Smooth muscle cell (in vitro differentiated cells): ENCODE measurements around the gene SH3BGRL2. TPM values are rescaled to one million over a fixed set of nuclear protein-coding genes. Genes with fewer than 3 reads are reported as not detected.

Experiments
- DNase-seq: peaks from one replicate; lab custom pipeline; 2025; ENCODE audit not compliant: unreplicated experiment; lab: John Stamatoyannopoulos, UW
- H2AFZ ChIP-seq: fragments of 200-600 bp; sonication (generic); 2 replicates; pipeline ENCODE4 v1.6.0; 2016; ENCODE audit warnings: antibody characterized with exemption, low read depth, mild to moderate bottlenecking
- H3F3A ChIP-seq: fragments of 200-600 bp; sonication (generic); 2 replicates; pipeline ENCODE4 v1.6.0; 2017; ENCODE audit warnings: antibody characterized with exemption, low read depth
- H3K27ac ChIP-seq: fragments of 200-600 bp; sonication (generic); 2 replicates; pipeline ENCODE4 v1.5.1; 2016; ENCODE audit warnings: low read depth, mild to moderate bottlenecking
- H3K27me3 ChIP-seq: fragments of 200-600 bp; sonication (generic); 2 replicates; pipeline ENCODE4 v1.6.1; 2016; ENCODE audit warnings: low read depth, mild to moderate bottlenecking
- H3K36me3 ChIP-seq: fragments of 200-600 bp; sonication (generic); 2 replicates; pipeline ENCODE4 v1.5.1; 2016; ENCODE audit warnings: low read depth
- H3K4me1 ChIP-seq: fragments of 200-600 bp; sonication (generic); 2 replicates; pipeline ENCODE4 v1.5.1; 2016; ENCODE audit warnings: low read depth
- H3K4me2 ChIP-seq: fragments of 200-600 bp; sonication (generic); 2 replicates; pipeline ENCODE4 v1.6.0; 2016; ENCODE audit warnings: mild to moderate bottlenecking
- H3K4me3 ChIP-seq: fragments of 200-600 bp; sonication (generic); 2 replicates; pipeline ENCODE4 v1.5.1; 2016; ENCODE audit warnings: mild to moderate bottlenecking
- H3K79me2 ChIP-seq: fragments of 200-600 bp; sonication (generic); 2 replicates; pipeline ENCODE4 v1.6.0; 2016; ENCODE audit warnings: low read depth, mild to moderate bottlenecking
- H3K9ac ChIP-seq: fragments of 200-600 bp; sonication (generic); 2 replicates; pipeline ENCODE4 v1.6.0; 2016; ENCODE audit warnings: low read depth
- H3K9me3 ChIP-seq: fragments of 200-600 bp; sonication (generic); replicated peaks from 2 replicates; pipeline ENCODE4 v1.5.1; 2016; ENCODE audit warnings: low read depth
- H4K20me1 ChIP-seq: fragments of 200-600 bp; sonication (generic); 2 replicates; pipeline ENCODE4 v1.6.0; 2016; ENCODE audit warnings: low read depth
- WGBS: methylation state at CpG from one replicate; pipeline ENCODE4 v1.1.7; 2016; ENCODE audit warnings: low lambda C conversion rate; 5-methylcytosine and 5-hydroxymethylcytosine counted together
- polyA plus RNA-seq: library from polyadenylated mRNA; unstranded; fragments of >200 nt; fragmentation: Nextera tagmentation; extraction: Ambion mirVana; gene quantifications from 2 replicates; pipeline ENCODE4 v1.2.1, GENCODE V29; 2016
- total RNA-seq: library from RNA; depleted of rRNA; stranded (reverse); fragments of >200 nt; gene quantifications from 2 replicates; pipeline ENCODE4 v1.2.3, GENCODE V29; 2014
- TF ChIP-seq, protein P1 (sequence below): fragments of 200-600 bp; sonication (generic); IDR thresholded peaks from 2 replicates; pipeline ENCODE4 v1.5.1; 2017; ENCODE audit warnings: borderline replicate concordance, mild to moderate bottlenecking, antibody characterized with exemption; ENCODE audit not compliant: insufficient read depth, poor library complexity, severe bottlenecking

The SH3BGRL2 gene
- total and polyA plus RNA-seq, 2 experiments from 2014 or later: 4.5 to 15.1 TPM

DNA sequence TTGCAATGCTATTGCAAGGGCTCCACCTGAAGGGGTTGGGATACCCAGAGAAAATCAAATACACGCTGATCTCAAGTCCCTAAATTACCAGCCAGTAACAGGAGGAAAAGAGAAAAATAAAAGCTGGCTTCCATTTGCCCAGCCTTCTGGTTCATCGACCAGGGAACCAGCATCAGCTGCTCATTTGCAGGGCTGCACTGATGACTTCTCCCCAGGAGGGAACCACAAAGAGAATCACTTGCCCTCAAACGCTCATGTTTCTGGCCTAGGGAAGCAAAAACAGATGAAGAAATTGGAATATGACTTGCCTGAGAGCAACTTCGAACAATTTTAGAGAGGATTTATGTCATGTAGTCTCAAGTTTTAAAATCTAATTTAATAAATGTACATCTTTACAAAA is 119.7 kb downstream of the SH3BGRL2 start:
- Histone ChIP-seq H3K4me3 (no peak overlapping the region), H3F3A (no peaks in the 10 kb centered on the region), H3K27ac (no peak overlapping the region), H3K36me3 (no peaks in the 10 kb centered on the region), H3K79me2 (no peaks in the 10 kb centered on the region), H3K27me3 (no peaks in the 10 kb centered on the region), H2AFZ (no peak overlapping the region), H3K9me3 (no peaks in the 10 kb centered on the region), H3K4me2 (no peak overlapping the region), H3K4me1 (peaks cover 13% of the 10 kb centered on the region), H3K9ac (no peak overlapping the region), H4K20me1 (no peaks in the 10 kb centered on the region)
- DNase-seq: no peak
- TF ChIP-seq, protein P1, sequence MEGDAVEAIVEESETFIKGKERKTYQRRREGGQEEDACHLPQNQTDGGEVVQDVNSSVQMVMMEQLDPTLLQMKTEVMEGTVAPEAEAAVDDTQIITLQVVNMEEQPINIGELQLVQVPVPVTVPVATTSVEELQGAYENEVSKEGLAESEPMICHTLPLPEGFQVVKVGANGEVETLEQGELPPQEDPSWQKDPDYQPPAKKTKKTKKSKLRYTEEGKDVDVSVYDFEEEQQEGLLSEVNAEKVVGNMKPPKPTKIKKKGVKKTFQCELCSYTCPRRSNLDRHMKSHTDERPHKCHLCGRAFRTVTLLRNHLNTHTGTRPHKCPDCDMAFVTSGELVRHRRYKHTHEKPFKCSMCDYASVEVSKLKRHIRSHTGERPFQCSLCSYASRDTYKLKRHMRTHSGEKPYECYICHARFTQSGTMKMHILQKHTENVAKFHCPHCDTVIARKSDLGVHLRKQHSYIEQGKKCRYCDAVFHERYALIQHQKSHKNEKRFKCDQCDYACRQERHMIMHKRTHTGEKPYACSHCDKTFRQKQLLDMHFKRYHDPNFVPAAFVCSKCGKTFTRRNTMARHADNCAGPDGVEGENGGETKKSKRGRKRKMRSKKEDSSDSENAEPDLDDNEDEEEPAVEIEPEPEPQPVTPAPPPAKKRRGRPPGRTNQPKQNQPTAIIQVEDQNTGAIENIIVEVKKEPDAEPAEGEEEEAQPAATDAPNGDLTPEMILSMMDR: no peak
- WGBS: 79% methylated on average over 4 of the region's 4 CpGs

Other genes with a start within 250 kb of the SH3BGRL2 start
- 8.9 and 12.9 TPM in 2 replicates for gene LCA5, start 93.9 kb upstream of the SH3BGRL2 start, total RNA-seq
- 3.0 and 4.6 TPM in 2 replicates for gene LCA5, start 93.9 kb upstream of the SH3BGRL2 start, polyA plus RNA-seq